CD4-positive, alpha-beta T cell (primary cell): ENCODE data around the gene RETREG1. TPM values are rescaled to one million over a fixed set of nuclear protein-coding genes. Genes with fewer than 3 reads are reported as not detected.
A peak's percentile ranks its signal among the peaks of the same experiment; 100 is the strongest.

Experiments
- ATAC-seq: fragments of 200-7000 bp; cut with Tn5 transposase; one replicate; pipeline ENCODE4 v1.10.0; 2022; ENCODE audit warnings: mild to moderate bottlenecking; ENCODE audit not compliant: poor library complexity
- CTCF ChIA-PET: fragments of 350-600 bp; sonication (Branson Sonifier 250); formaldehyde crosslinking; loops from one replicate; lab custom pipeline; 2021; ENCODE audit warnings: antibody characterized with exemption, inconsistent platforms; lab: Charles Lee
- POLR2A ChIA-PET: fragments of 350-600 bp; sonication (Branson Sonifier 250); formaldehyde crosslinking; loops from one replicate; lab custom pipeline; 2021; ENCODE audit warnings: antibody characterized with exemption, inconsistent platforms; lab: Charles Lee
- DNase-seq, 14 experiments: peaks; one replicate each; pipeline ENCODE4 v3.0.0-alpha.2; 2013 to 2020; ENCODE audit warnings: mixed read lengths in 2 of 14
- H3K27ac ChIP-seq, 2 donors: one replicate each; pipeline versions ENCODE4 v1.5.1 to v1.7.0; 2013; ENCODE audit warnings: low read length in 2 of 2, low read depth in 1 of 2, mild to moderate bottlenecking in 1 of 2
- H3K27me3 ChIP-seq, 2 experiments: 1 replicate in 1 of 2; 2 replicates in 1 of 2; pipeline versions ENCODE4 v1.6.1 to v1.7.0; 2013; ENCODE audit warnings: low read length in 2 of 2, control low read depth in 1 of 2, mild to moderate bottlenecking in 1 of 2, moderate library complexity in 1 of 2; ENCODE audit not compliant: insufficient read depth in 2 of 2, control insufficient read depth in 1 of 2
- H3K36me3 ChIP-seq: one replicate; pipeline ENCODE4 v1.6.1; 2013; ENCODE audit warnings: low read length, control low read depth; ENCODE audit not compliant: insufficient read depth
- H3K4me1 ChIP-seq: one replicate; pipeline ENCODE4 v1.6.1; 2013; ENCODE audit warnings: low read length, control low read depth; ENCODE audit not compliant: insufficient read depth
- H3K4me3 ChIP-seq: one replicate; pipeline ENCODE4 v1.5.1; 2013; ENCODE audit warnings: mild to moderate bottlenecking, low read length, moderate library complexity
- H3K9me3 ChIP-seq, 2 experiments: 1 replicate in 1 of 2; 2 replicates in 1 of 2; pipeline versions ENCODE4 v1.6.1 to v1.7.0; 2013; ENCODE audit warnings: low read length in 2 of 2, mild to moderate bottlenecking in 2 of 2, control low read depth in 1 of 2, moderate library complexity in 1 of 2; ENCODE audit not compliant: control insufficient read depth in 1 of 2, insufficient read depth in 1 of 2
- H3K27ac Mint-ChIP-seq: one replicate; pipeline ENCODE4 v1.8.0; 2020; ENCODE audit warnings: mixed read lengths
- H3K27me3 Mint-ChIP-seq: one replicate; pipeline ENCODE4 v1.8.0; 2021; ENCODE audit warnings: mixed read lengths
- H3K36me3 Mint-ChIP-seq: one replicate; pipeline ENCODE4 v1.8.0; 2021; ENCODE audit warnings: low read depth, mixed read lengths
- H3K4me1 Mint-ChIP-seq: one replicate; pipeline ENCODE4 v1.8.0; 2021; ENCODE audit warnings: low read depth, mixed read lengths
- H3K4me3 Mint-ChIP-seq: one replicate; pipeline ENCODE4 v1.8.0; 2020; ENCODE audit warnings: mild to moderate bottlenecking, mixed read lengths
- H3K9me3 Mint-ChIP-seq: one replicate; pipeline ENCODE4 v1.8.0; 2020; ENCODE audit warnings: mixed read lengths
- intact Hi-C, 2 experiments: fragments of 100-400 bp; cut with DNase I in 1 of 2; cut with micrococcal nuclease in 1 of 2; formaldehyde crosslinking; loops; one replicate each; pipeline versions ENCODE4 v1.15.1 to v1.9.0; 2023 to 2025; cut with DNase I, micrococcal nuclease
- total RNA-seq, 174 experiments: library from RNA in 2 of 174; stranded (reverse) in 2 of 174; gene quantifications; one replicate each; pipeline ENCODE4 v1.2.3 and lab custom pipeline; 2021 to 2026
- TF ChIP-seq, protein P1 (sequence below): fragments of 200-600 bp; IDR thresholded peaks from one replicate; pipeline ENCODE4 v1.8.0; 2022; ENCODE audit warnings: antibody characterized with exemption, mild to moderate bottlenecking

Gene RETREG1
- total RNA-seq, 2 experiments from 2014 or later, result 68.9 to 69.7 TPM

DNA sequence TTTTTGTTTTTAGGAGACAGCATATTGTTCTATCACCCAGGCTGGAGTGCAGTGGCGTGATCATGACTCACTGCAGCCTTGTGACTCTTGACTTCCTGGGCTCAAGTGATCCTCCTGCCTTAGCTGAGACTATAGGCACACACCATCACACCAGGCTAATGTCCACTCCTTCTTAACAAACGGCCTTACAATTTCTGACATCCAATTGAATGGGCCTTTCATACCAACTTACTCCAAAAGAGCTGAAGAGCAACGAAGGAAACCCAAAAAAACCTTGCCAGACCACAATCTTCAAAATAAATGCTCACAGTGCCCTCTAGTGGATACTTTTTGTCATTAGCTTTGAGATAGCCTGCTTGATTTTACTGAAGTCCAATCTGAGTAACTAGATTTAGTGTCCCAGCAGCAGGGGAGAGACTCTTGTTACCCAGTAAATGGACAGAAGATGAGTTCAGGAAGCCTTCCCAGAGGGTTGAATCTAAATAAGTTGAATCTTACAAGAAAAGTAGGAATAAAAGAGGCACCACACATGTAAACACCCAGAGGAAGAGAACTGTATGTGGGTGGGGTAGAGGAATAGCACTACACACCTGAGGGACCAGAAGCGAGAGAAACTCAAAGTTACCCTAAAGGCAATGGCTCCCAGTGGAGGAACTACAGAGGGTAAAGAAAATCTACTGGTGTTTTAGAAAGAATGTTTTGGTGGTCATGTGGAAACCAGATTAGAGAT is 160.5 kb downstream of the RETREG1 start:
- Mint-ChIP-seq H3K36me3 (peaks cover 95% of the 10 kb centered on the region), H3K4me1 (peaks cover 75% of the 10 kb centered on the region), H3K9me3 (no peaks in the 10 kb centered on the region), H3K27me3 (no peaks in the 10 kb centered on the region), H3K27ac (peak overlapping the region; percentile 71), H3K4me3 (peak overlapping the region; percentile 47)
- POLR2A ChIA-PET, result interaction anchor here (0.7 to 1.4 kb wide), 4 partner anchors 10 to 161 kb away, joined by 3 to 4 read pairs (median 4); no protein-coding TSS in a partner anchor
- Histone ChIP-seq H3K27me3 (no peaks in the 10 kb centered on the region), H3K4me3 (no peak overlapping the region), H3K27ac (no peak overlapping the region), H3K9me3 (no peaks in the 10 kb centered on the region), H3K4me1 (peaks cover 12% of the 10 kb centered on the region), H3K36me3 (peaks cover 91% of the 10 kb centered on the region)
- intact Hi-C loops, result loop anchor here (1.0 to 5.0 kb wide), 3 partner anchors 9 to 1349 kb away; partner anchors contain the start of gene ZNF622 (in 1 of the 2)
- CTCF ChIA-PET, result interaction anchor here (0.7 to 1.9 kb wide), 9 partner anchors 9 to 290 kb away, joined by 3 to 9 read pairs (median 3); partner anchors contain the start of gene ZNF622
- TF ChIP-seq, protein P1, sequence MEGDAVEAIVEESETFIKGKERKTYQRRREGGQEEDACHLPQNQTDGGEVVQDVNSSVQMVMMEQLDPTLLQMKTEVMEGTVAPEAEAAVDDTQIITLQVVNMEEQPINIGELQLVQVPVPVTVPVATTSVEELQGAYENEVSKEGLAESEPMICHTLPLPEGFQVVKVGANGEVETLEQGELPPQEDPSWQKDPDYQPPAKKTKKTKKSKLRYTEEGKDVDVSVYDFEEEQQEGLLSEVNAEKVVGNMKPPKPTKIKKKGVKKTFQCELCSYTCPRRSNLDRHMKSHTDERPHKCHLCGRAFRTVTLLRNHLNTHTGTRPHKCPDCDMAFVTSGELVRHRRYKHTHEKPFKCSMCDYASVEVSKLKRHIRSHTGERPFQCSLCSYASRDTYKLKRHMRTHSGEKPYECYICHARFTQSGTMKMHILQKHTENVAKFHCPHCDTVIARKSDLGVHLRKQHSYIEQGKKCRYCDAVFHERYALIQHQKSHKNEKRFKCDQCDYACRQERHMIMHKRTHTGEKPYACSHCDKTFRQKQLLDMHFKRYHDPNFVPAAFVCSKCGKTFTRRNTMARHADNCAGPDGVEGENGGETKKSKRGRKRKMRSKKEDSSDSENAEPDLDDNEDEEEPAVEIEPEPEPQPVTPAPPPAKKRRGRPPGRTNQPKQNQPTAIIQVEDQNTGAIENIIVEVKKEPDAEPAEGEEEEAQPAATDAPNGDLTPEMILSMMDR, result peak; percentile 85
- peak; percentile 76 for ATAC-seq
- peak in 5 of 14 experiments; percentile 10 to 81 (median 74) for DNase-seq

DNA sequence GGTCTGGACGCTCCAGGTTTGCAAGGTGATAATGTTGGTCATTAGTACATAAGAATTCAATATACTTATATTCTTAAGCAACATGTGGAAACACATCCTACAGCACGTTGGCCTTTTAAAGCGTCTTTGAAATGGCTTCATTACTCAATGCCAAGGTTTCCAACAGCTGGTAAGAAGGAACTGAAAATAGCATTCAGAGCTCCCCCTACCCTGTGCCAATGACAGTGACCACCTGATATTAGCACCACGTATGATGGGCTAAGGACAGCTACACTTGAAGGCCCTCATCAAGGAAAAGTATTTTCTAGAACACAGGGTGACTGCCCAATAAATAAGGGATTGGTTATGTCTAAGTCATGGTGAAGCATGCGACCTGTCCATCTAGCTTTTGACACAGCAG is 161.1 kb downstream of the RETREG1 start:
- no peak overlapping the region for H3K27ac ChIP-seq
- H3K27me3 Mint-ChIP-seq, result no peaks in the 10 kb centered on the region

DNA sequence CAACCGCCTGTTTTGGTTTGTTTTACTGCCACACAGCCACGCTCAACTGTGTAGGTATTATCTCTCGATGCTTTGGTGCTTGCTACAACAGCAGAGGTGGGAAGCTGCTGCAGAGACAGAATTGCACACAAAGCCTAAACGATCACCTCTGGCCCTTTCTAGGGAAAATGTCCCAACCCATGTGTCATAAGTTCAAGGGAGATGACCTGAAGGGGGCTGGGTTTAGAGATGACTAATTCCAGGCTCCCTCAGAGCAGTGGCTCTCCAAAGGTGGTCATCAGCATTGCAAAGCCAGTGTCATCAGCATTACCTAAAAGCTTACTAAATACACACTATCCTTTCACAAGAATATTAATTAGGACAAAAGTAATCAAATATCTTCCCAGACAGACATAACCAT is 162.1 kb downstream of the RETREG1 start:
- no peak overlapping the region for H3K4me3 Mint-ChIP-seq
- Histone ChIP-seq H3K9me3 (no peaks in the 10 kb centered on the region), H3K27me3 (no peaks in the 10 kb centered on the region), H3K36me3 (peaks cover 91% of the 10 kb centered on the region), H3K4me1 (peaks cover 6% of the 10 kb centered on the region), H3K4me3 (no peak overlapping the region), H3K27ac (no peak overlapping the region)
- H3K4me1 Mint-ChIP-seq, result peaks cover 66% of the 10 kb centered on the region
- no peak for ATAC-seq
- no peaks in the 10 kb centered on the region for H3K27me3 Mint-ChIP-seq
- DNase-seq, result peak in 1 of 14 experiments; percentile 6
- H3K36me3 Mint-ChIP-seq, result peaks cover 95% of the 10 kb centered on the region
- ChIA-PET POLR2A (no interaction called here), CTCF (interaction anchor here (1.0 to 1.2 kb wide), 2 partner anchors 28 to 212 kb away, joined by 3 read pairs; no protein-coding TSS in a partner anchor)
- intact Hi-C loops, result loop anchor here (5.0 kb wide), 2 partner anchors 292 to 1347 kb away; no protein-coding TSS in a partner anchor
- H3K27ac Mint-ChIP-seq, result no peak overlapping the region
- H3K9me3 Mint-ChIP-seq, result no peaks in the 10 kb centered on the region
- TF ChIP-seq, protein P1, result no peak

More for the DNA sequence above, 161.1 kb downstream of the RETREG1 start:
- ATAC-seq (no peak), DNase-seq (peak in 2 of 14 experiments; percentile 32 to 33)
- Mint-ChIP-seq H3K4me3 (peak overlapping the region; percentile 47), H3K9me3 (no peaks in the 10 kb centered on the region), H3K27ac (peak overlapping the region; percentile 71), H3K4me1 (peaks cover 69% of the 10 kb centered on the region), H3K36me3 (peaks cover 95% of the 10 kb centered on the region)
- intact Hi-C loops, result loop anchor here (1.0 to 5.0 kb wide), 3 partner anchors 10 to 1348 kb away; partner anchors contain the start of gene ZNF622 (in 1 of the 2)
- TF ChIP-seq, protein P1, result no peak
- Histone ChIP-seq H3K36me3 (peaks cover 91% of the 10 kb centered on the region), H3K27me3 (no peaks in the 10 kb centered on the region), H3K9me3 (no peaks in the 10 kb centered on the region), H3K4me3 (no peak overlapping the region), H3K4me1 (peaks cover 9% of the 10 kb centered on the region)
- ChIA-PET CTCF (interaction anchor here (0.8 to 1.9 kb wide), 8 partner anchors 9 to 290 kb away, joined by 3 to 9 read pairs (median 3); partner anchors contain the start of gene ZNF622), POLR2A (interaction anchor here (0.7 to 1.4 kb wide), 4 partner anchors 10 to 162 kb away, joined by 3 to 4 read pairs (median 4); no protein-coding TSS in a partner anchor)
